Nucleus accumbens (tissue), 56 donors: ENCODE data around the gene ADCY7.

Experiments used
- DNase-seq, 56 donors: peaks; one replicate each; lab custom pipeline; 2025; lab: John Stamatoyannopoulos, UW

ADCY7 gene

GRCh38 chr16:50295541-50296132, 29.3 kb downstream of the ADCY7 start:
- DNase-seq, result no peak

GRCh38 chr16:50296807-50297206, 30.5 kb downstream of the ADCY7 start:
- no peak for DNase-seq

- DNase-seq, result no peak
These were observed 31.1 kb downstream of the ADCY7 start for GRCh38 chr16:50297301-50298074.

GRCh38 chr16:50298075-50298460, 31.7 kb downstream of the ADCY7 start:
- DNase-seq, result no peak

GRCh38 chr16:50298591-50299507, 32.5 kb downstream of the ADCY7 start:
- no peak for DNase-seq

- no peak for DNase-seq
These were observed 33.3 kb downstream of the ADCY7 start for GRCh38 chr16:50299508-50300105.

GRCh38 chr16:50300942-50301625, 34.7 kb downstream of the ADCY7 start:
- DNase-seq, result no peak

GRCh38 chr16:50301626-50302471, 35.5 kb downstream of the ADCY7 start:
- no peak for DNase-seq

GRCh38 chr16:50302472-50303005, 36.2 kb downstream of the ADCY7 start:
- no peak for DNase-seq

- no peak for DNase-seq
These were observed 36.8 kb downstream of the ADCY7 start for GRCh38 chr16:50303041-50303604.

- DNase-seq, result no peak
These were observed 37.5 kb downstream of the ADCY7 start for GRCh38 chr16:50303605-50304466.

- no peak for DNase-seq
These were observed 38.4 kb downstream of the ADCY7 start for GRCh38 chr16:50304467-50305440.

GRCh38 chr16:50305441-50306061, 39.2 kb downstream of the ADCY7 start:
- no peak for DNase-seq

GRCh38 chr16:50306287-50306686, 39.9 kb downstream of the ADCY7 start:
- DNase-seq, result no peak

GRCh38 chr16:50308237-50308965, 42.0 kb downstream of the ADCY7 start:
- no peak for DNase-seq
